ENCODE data around the gene IPO4. TPM values are rescaled to one million over a fixed set of nuclear protein-coding genes. Genes with fewer than 3 reads are reported as not detected.

The IPO4 gene
- total RNA-seq, 1 experiment from 2014 or later = 102 TPM

DNA sequence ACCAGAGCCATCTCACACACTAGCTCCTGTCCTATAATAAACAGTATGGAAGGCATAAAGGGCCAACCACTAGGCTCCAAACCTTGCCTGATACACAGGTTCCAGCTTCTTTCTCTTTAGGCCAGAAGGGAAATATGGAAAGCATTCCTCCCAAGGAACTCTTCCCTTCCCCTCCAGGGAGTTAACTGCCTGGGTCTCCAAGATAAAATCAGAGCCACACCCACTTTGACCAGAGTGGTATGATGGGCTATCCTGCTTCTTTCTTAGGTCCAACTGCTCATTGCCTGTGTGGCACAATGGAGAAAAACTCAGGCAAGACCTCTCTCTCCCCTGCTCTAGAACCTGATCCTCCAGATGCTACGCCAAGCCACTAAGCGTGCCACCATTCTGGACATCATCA lies 19.0 kb upstream of the IPO4 start:
- H3K4me2 ChIP-seq (ENCODE audit: low read length) = no peak overlapping the region
- POLR2A ChIA-PET = interaction anchor here (1.9 kb wide), 1 partner anchor 12 kb away, joined by 4 read pairs; the partner anchor contains the start of gene TM9SF1
- peaks cover 20 to 34% of the 10 kb centered on the region in 2 experiments for H3K36me3 ChIP-seq (ENCODE audit: control insufficient read depth in 1 of 2, insufficient read depth in 2 of 2, low read length in 2 of 2)
- DNase-seq (ENCODE audit: low read depth, low spot score) = no peak
- no peak overlapping the region for H3K4me3 ChIP-seq (replicated peaks in 1 of 2; ENCODE audit: low read depth in 1 of 2, low read length in 2 of 2)
- H2AFZ ChIP-seq (ENCODE audit: low read depth, low read length, poor library complexity, severe bottlenecking) = no peak overlapping the region
- H3K9ac ChIP-seq (ENCODE audit: low read length) = no peak overlapping the region
- ATAC-seq = no peak
- CTCF ChIA-PET = no interaction called here
- no TSS peak for BruUV-seq (replicated peaks)
- TF ChIP-seq SP1 (IDR thresholded peaks at IDR 0.05; ENCODE audit: low read depth) = no peak
- TF ChIP-seq FOSL1 (IDR thresholded peaks at IDR 0.05; ENCODE audit: low read depth) = no peak
- no peak for TF ChIP-seq CEBPB (IDR thresholded peaks at IDR 0.05; ENCODE audit: low read depth)
- TF ChIP-seq TCF7L2 (IDR thresholded peaks at IDR 0.05; ENCODE audit: borderline replicate concordance, extremely low read depth, insufficient read depth, insufficient read length) = no peak
- TF ChIP-seq, protein P1, sequence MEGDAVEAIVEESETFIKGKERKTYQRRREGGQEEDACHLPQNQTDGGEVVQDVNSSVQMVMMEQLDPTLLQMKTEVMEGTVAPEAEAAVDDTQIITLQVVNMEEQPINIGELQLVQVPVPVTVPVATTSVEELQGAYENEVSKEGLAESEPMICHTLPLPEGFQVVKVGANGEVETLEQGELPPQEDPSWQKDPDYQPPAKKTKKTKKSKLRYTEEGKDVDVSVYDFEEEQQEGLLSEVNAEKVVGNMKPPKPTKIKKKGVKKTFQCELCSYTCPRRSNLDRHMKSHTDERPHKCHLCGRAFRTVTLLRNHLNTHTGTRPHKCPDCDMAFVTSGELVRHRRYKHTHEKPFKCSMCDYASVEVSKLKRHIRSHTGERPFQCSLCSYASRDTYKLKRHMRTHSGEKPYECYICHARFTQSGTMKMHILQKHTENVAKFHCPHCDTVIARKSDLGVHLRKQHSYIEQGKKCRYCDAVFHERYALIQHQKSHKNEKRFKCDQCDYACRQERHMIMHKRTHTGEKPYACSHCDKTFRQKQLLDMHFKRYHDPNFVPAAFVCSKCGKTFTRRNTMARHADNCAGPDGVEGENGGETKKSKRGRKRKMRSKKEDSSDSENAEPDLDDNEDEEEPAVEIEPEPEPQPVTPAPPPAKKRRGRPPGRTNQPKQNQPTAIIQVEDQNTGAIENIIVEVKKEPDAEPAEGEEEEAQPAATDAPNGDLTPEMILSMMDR (IDR thresholded peaks at IDR 0.05 in 2 of 3, conservative IDR thresholded peaks at IDR 0.05 in 1 of 3; ENCODE audit: borderline replicate concordance in 1 of 3, insufficient read depth in 1 of 3, low read depth in 2 of 3, low read length in 2 of 3) = no peak
- TF ChIP-seq, protein P2, sequence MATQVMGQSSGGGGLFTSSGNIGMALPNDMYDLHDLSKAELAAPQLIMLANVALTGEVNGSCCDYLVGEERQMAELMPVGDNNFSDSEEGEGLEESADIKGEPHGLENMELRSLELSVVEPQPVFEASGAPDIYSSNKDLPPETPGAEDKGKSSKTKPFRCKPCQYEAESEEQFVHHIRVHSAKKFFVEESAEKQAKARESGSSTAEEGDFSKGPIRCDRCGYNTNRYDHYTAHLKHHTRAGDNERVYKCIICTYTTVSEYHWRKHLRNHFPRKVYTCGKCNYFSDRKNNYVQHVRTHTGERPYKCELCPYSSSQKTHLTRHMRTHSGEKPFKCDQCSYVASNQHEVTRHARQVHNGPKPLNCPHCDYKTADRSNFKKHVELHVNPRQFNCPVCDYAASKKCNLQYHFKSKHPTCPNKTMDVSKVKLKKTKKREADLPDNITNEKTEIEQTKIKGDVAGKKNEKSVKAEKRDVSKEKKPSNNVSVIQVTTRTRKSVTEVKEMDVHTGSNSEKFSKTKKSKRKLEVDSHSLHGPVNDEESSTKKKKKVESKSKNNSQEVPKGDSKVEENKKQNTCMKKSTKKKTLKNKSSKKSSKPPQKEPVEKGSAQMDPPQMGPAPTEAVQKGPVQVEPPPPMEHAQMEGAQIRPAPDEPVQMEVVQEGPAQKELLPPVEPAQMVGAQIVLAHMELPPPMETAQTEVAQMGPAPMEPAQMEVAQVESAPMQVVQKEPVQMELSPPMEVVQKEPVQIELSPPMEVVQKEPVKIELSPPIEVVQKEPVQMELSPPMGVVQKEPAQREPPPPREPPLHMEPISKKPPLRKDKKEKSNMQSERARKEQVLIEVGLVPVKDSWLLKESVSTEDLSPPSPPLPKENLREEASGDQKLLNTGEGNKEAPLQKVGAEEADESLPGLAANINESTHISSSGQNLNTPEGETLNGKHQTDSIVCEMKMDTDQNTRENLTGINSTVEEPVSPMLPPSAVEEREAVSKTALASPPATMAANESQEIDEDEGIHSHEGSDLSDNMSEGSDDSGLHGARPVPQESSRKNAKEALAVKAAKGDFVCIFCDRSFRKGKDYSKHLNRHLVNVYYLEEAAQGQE (IDR thresholded peaks at IDR 0.05; ENCODE audit: low read depth) = no peak
- no peak for TF ChIP-seq ELF1 (IDR thresholded peaks at IDR 0.05; ENCODE audit: borderline replicate concordance, low read depth)
- H3K27me3 ChIP-seq (ENCODE audit: insufficient read depth, low read length) = no peaks in the 10 kb centered on the region
- H3K79me2 ChIP-seq (ENCODE audit: insufficient read depth, low read length) = peaks cover 11% of the 10 kb centered on the region; the same call in 1 of the 2 replicates
- H3K4me1 ChIP-seq (ENCODE audit: control insufficient read depth in 1 of 2, insufficient read depth in 2 of 2, low read length in 2 of 2) = peaks cover 0 to 4% of the 10 kb centered on the region in 2 experiments; a peak in 1 of 4 replicates
- H3K9me3 ChIP-seq (ENCODE audit: control insufficient read depth in 1 of 2, insufficient read depth in 1 of 2, low read depth in 1 of 2, low read length in 2 of 2) = peaks cover 3 to 5% of the 10 kb centered on the region in 2 experiments; a peak in 1 of 4 replicates
- RAD21 ChIA-PET (ENCODE audit: low non-redundant PET in 1 of 2, low total read pairs in 2 of 2, uncharacterized antibody in 2 of 2, unreplicated experiment in 2 of 2) = no interaction called here
- intact Hi-C loops (cut with micrococcal nuclease) = no loop called here
- H4K20me1 ChIP-seq (ENCODE audit: insufficient read depth) = no peaks in the 10 kb centered on the region
- H3K27ac ChIP-seq (ENCODE audit: low read depth, low read length) = no peak overlapping the region
- H3K9me2 ChIP-seq (ENCODE audit: insufficient read depth) = no peaks in the 10 kb centered on the region
